Upper lobe of right lung (tissue), 1 donor: ENCODE results near the gene TTI1. TPM values are rescaled to one million over a fixed set of nuclear protein-coding genes. Genes with fewer than 3 reads are reported as not detected.
A peak's percentile ranks its signal among the peaks of the same experiment; 100 is the strongest.

Experiments used
- ATAC-seq: fragments of 200-7000 bp; cut with Tn5 transposase; one replicate; pipeline ENCODE4 v1.9.1; 2020; ENCODE audit warnings: mild to moderate bottlenecking, moderate library complexity
- DNase-seq: peaks from one replicate; pipeline ENCODE4 v3.0.0-alpha.2; 2020
- H3K27ac ChIP-seq: fragments of 200-600 bp; one replicate; pipeline ENCODE4 v1.8.0; 2022
- H3K27me3 ChIP-seq: fragments of 200-600 bp; one replicate; pipeline ENCODE4 v1.8.0; 2022; ENCODE audit warnings: mild to moderate bottlenecking
- H3K36me3 ChIP-seq: fragments of 200-600 bp; one replicate; pipeline ENCODE4 v1.8.0; 2022
- H3K4me1 ChIP-seq: fragments of 200-600 bp; one replicate; pipeline ENCODE4 v1.8.0; 2022
- H3K4me3 ChIP-seq: fragments of 200-600 bp; one replicate; pipeline ENCODE4 v1.8.0; 2022; ENCODE audit warnings: mild to moderate bottlenecking
- H3K9me3 ChIP-seq: fragments of 200-600 bp; one replicate; pipeline ENCODE4 v1.8.0; 2022
- intact Hi-C: fragments of 100-400 bp; cut with DNase I; formaldehyde crosslinking; loops from one replicate; pipeline ENCODE4 v1.11.0; 2022
- total RNA-seq: library from RNA; stranded (reverse); fragmentation: NEBNext Ultra II Directional; extraction: Animal tissue kit (Norgen Biotek cat#: 25700); gene quantifications from one replicate; pipeline ENCODE4 v1.2.1, GENCODE V29; 2021
- TF ChIP-seq, protein P1 (sequence below): fragments of 200-600 bp; IDR thresholded peaks from one replicate; pipeline ENCODE4 v1.8.0; 2022; ENCODE audit warnings: antibody characterized with exemption
- donor health status: DM: no; HTN: yes; CAD: no; lungs with severe emphysema.

TTI1 gene
- total RNA-seq, 1 donor from 2014 or later, result 16.3 TPM

GRCh38 chr20:37986044-37986858 lies 47.0 kb downstream of the TTI1 start:
- no peak for ATAC-seq
- Histone ChIP-seq H3K4me1 (peaks cover 51% of the 10 kb centered on the region), H3K27me3 (no peaks in the 10 kb centered on the region), H3K27ac (peak overlapping the region; percentile 82), H3K9me3 (no peaks in the 10 kb centered on the region), H3K4me3 (no peak overlapping the region), H3K36me3 (peaks cover 22% of the 10 kb centered on the region)
- DNase-seq, result no peak
- intact Hi-C loops, result no loop called here
- TF ChIP-seq, protein P1, sequence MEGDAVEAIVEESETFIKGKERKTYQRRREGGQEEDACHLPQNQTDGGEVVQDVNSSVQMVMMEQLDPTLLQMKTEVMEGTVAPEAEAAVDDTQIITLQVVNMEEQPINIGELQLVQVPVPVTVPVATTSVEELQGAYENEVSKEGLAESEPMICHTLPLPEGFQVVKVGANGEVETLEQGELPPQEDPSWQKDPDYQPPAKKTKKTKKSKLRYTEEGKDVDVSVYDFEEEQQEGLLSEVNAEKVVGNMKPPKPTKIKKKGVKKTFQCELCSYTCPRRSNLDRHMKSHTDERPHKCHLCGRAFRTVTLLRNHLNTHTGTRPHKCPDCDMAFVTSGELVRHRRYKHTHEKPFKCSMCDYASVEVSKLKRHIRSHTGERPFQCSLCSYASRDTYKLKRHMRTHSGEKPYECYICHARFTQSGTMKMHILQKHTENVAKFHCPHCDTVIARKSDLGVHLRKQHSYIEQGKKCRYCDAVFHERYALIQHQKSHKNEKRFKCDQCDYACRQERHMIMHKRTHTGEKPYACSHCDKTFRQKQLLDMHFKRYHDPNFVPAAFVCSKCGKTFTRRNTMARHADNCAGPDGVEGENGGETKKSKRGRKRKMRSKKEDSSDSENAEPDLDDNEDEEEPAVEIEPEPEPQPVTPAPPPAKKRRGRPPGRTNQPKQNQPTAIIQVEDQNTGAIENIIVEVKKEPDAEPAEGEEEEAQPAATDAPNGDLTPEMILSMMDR, result no peak

DNA sequence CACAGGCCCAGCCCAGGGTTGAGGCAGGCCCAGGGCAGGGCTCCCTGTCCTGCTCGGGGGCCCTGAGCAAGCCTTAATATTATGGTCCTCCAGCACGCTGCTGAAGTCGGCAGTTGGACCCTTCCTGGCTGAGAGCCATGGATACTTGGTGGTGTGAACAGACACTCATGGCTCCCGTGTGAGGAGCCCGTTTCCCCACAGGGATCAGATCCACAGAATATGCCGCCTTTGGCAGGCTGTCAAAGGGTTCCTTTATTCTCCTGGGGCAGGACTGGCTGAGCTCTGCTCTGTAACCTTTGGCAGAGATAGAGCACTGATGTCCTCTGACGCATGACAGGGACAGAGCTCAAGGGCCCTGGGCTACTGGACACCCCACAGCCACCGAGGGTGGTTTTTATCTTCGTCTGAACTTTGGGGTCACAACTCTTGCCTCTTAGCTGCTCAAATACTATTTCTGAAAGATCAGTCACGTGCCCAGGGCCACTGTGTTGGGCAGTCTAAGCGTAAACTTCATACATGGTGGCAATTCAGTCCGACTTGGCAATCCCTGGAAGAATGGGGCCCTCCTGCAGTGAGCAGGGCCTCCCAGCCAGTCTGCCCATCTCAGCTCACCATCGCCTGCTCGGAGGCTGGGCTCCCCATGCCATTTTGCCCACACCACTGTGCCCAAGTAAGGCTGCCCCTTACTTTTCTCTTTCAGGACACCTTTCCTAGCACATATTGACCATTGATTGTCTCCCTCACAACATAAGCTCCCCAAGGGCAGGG lies 49.1 kb downstream of the TTI1 start:
- H3K4me3 ChIP-seq, result no peak overlapping the region
- no peak overlapping the region for H3K27ac ChIP-seq
- no peak for ATAC-seq
- TF ChIP-seq, protein P1, result no peak
- intact Hi-C loops, result no loop called here
- no peaks in the 10 kb centered on the region for H3K27me3 ChIP-seq
- peaks cover 25% of the 10 kb centered on the region for H3K36me3 ChIP-seq
- H3K4me1 ChIP-seq, result peaks cover 30% of the 10 kb centered on the region
- DNase-seq, result no peak
- no peaks in the 10 kb centered on the region for H3K9me3 ChIP-seq

DNA sequence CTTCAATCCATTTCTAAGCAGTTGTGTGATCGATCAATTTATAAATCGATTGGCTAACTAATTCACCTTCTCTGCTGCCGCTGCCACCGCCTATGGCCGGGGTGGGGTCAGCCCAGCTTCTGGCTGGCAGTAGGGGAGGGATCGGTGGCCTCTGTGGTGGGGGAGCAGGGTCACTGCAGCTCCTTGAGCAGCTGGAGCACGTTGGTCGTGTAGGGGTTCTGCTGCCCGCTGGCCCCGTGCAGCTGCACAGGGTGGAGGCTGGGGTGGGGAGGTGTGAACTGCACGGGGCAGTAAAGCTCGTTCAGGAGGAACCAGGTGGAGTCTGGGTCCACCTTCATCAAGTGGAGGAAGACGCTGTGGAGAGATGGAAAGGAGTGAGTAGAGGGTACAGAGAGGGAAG lies 50.0 kb downstream of the TTI1 start:
- H3K27me3 ChIP-seq, result no peaks in the 10 kb centered on the region
- no peaks in the 10 kb centered on the region for H3K9me3 ChIP-seq
- TF ChIP-seq, protein P1, result no peak
- peaks cover 21% of the 10 kb centered on the region for H3K36me3 ChIP-seq
- no peak overlapping the region for H3K4me3 ChIP-seq
- DNase-seq, result no peak
- no peak overlapping the region for H3K27ac ChIP-seq
- intact Hi-C loops, result no loop called here
- no peak for ATAC-seq
- H3K4me1 ChIP-seq, result peaks cover 24% of the 10 kb centered on the region

- Histone ChIP-seq H3K9me3 (no peaks in the 10 kb centered on the region), H3K4me1 (peaks cover 7% of the 10 kb centered on the region), H3K4me3 (no peak overlapping the region), H3K36me3 (peaks cover 21% of the 10 kb centered on the region), H3K27me3 (no peaks in the 10 kb centered on the region), H3K27ac (no peak overlapping the region)
- no peak for ATAC-seq
- TF ChIP-seq, protein P1, result no peak
- intact Hi-C loops, result no loop called here
- no peak for DNase-seq
These were observed 51.7 kb downstream of the TTI1 start for GRCh38 chr20:37981568-37981967.

GRCh38 chr20:37980876-37981275 lies 52.4 kb downstream of the TTI1 start:
- H3K36me3 ChIP-seq, result peaks cover 21% of the 10 kb centered on the region
- H3K4me1 ChIP-seq, result no peaks in the 10 kb centered on the region
- H3K4me3 ChIP-seq, result no peak overlapping the region
- H3K27ac ChIP-seq, result no peak overlapping the region
- TF ChIP-seq, protein P1, result no peak
- no peak for DNase-seq
- no peaks in the 10 kb centered on the region for H3K9me3 ChIP-seq
- intact Hi-C loops, result no loop called here
- H3K27me3 ChIP-seq, result no peaks in the 10 kb centered on the region
- ATAC-seq, result no peak
